Measurements from ENCODE around the gene PIK3CD.

The PIK3CD gene

GRCh38 chr1:9717193-9718005, 65.9 kb downstream of the PIK3CD start:
- no peak overlapping the region for H3K4me3 ChIP-seq (ENCODE audit: low read depth, low read length)
- no peak for DNase-seq (ENCODE audit: low read depth)
- TF ChIP-seq CTCF (IDR thresholded peaks at IDR 0.05; ENCODE audit: control insufficient read depth, extremely low read depth, insufficient read depth), result no peak

- DNase-seq (ENCODE audit: low read depth), result no peak
- no peak overlapping the region for H3K4me3 ChIP-seq (ENCODE audit: low read depth, low read length)
- TF ChIP-seq CTCF (IDR thresholded peaks at IDR 0.05; ENCODE audit: control insufficient read depth, extremely low read depth, insufficient read depth), result no peak
Measured at GRCh38 chr1:9718006-9718680, 66.6 kb downstream of the PIK3CD start.

GRCh38 chr1:9719978-9720722, 68.6 kb downstream of the PIK3CD start:
- no peak for DNase-seq (ENCODE audit: low read depth)
- no peak overlapping the region for H3K4me3 ChIP-seq (ENCODE audit: low read depth, low read length)
- TF ChIP-seq CTCF (IDR thresholded peaks at IDR 0.05; ENCODE audit: control insufficient read depth, extremely low read depth, insufficient read depth), result no peak

- no peak overlapping the region for H3K4me3 ChIP-seq (ENCODE audit: low read depth, low read length)
- TF ChIP-seq CTCF (IDR thresholded peaks at IDR 0.05; ENCODE audit: control insufficient read depth, extremely low read depth, insufficient read depth), result no peak
- no peak for DNase-seq (ENCODE audit: low read depth)
Measured at GRCh38 chr1:9720785-9721605, 69.5 kb downstream of the PIK3CD start.

- no peak for DNase-seq (ENCODE audit: low read depth)
Measured at GRCh38 chr1:9721606-9722377, 70.3 kb downstream of the PIK3CD start.

More at GRCh38 chr1:9721606-9722377, 70.3 kb downstream of the PIK3CD start:
- TF ChIP-seq CTCF (IDR thresholded peaks at IDR 0.05; ENCODE audit: control insufficient read depth, extremely low read depth, insufficient read depth), result peak; percentile 45
- H3K4me3 ChIP-seq (ENCODE audit: low read depth, low read length), result no peak overlapping the region

All from LNCaP clone FGC (cell line).